HUES64 (cell line): ENCODE measurements around the gene ZFAND4.
A peak's percentile ranks its signal among the peaks of the same experiment; 100 is the strongest.
"Not testable (repeated sequence)": the region's sequence is repeated elsewhere in the genome, so short reads cannot be mapped to it uniquely, and the experiment has no call there.

Experiments
- H3K27ac ChIP-seq: 2 replicates; pipeline ENCODE4 v1.7.0; 2013; ENCODE audit warnings: low read depth, low read length, inconsistent platforms
- H3K27me3 ChIP-seq: 2 replicates; pipeline ENCODE4 v1.6.1; 2013; ENCODE audit warnings: mild to moderate bottlenecking, low read length; ENCODE audit not compliant: insufficient read depth
- H3K36me3 ChIP-seq: 2 replicates; pipeline ENCODE4 v1.6.1; 2013; ENCODE audit warnings: mild to moderate bottlenecking, low read length; ENCODE audit not compliant: insufficient read depth
- H3K4me1 ChIP-seq: 2 replicates; pipeline ENCODE4 v1.6.1; 2013; ENCODE audit warnings: mild to moderate bottlenecking, low read length, moderate library complexity; ENCODE audit not compliant: insufficient read depth
- H3K4me3 ChIP-seq: 2 replicates; pipeline ENCODE4 v1.5.1; 2013; ENCODE audit warnings: mild to moderate bottlenecking, low read length, moderate library complexity
- H3K9ac ChIP-seq: 2 replicates; pipeline ENCODE4 v1.6.1; 2013; ENCODE audit warnings: mild to moderate bottlenecking, low read depth, low read length
- H3K9me3 ChIP-seq: 2 replicates; pipeline ENCODE4 v1.6.1; 2013; ENCODE audit warnings: low read depth, low read length; ENCODE audit not compliant: insufficient read depth
- WGBS: fragments of 150-250, 120-280 bp; methylation state at CpG from one replicate; pipeline ENCODE4 v1.1.7; 2013; ENCODE audit warnings: missing lambda C conversion rate; 5-methylcytosine and 5-hydroxymethylcytosine counted together

The ZFAND4 gene

GRCh38 chr10:45660876-45661411 lies 11.6 kb downstream of the ZFAND4 start:
- no peaks in the 10 kb centered on the region for H3K27me3 ChIP-seq
- no peaks in the 10 kb centered on the region for H3K4me1 ChIP-seq
- H3K9ac ChIP-seq = no peak overlapping the region
- no peaks in the 10 kb centered on the region for H3K9me3 ChIP-seq
- no peak overlapping the region for H3K4me3 ChIP-seq
- peak overlapping the region; percentile 14 for H3K27ac ChIP-seq
- H3K36me3 ChIP-seq = 0 out of 2 replicates have a peak, but pooled peaks cover 3% of the 10 kb centered on the region
- WGBS = 82% methylated on average over 2 of the region's 2 CpGs

- no peak overlapping the region for H3K27ac ChIP-seq
- no peaks in the 10 kb centered on the region for H3K9me3 ChIP-seq
- H3K4me1 ChIP-seq = no peaks in the 10 kb centered on the region
- no peaks in the 10 kb centered on the region for H3K27me3 ChIP-seq
- WGBS = 95% methylated on average over 4 of the region's 6 CpGs
- 0 out of 2 replicates have a peak, but pooled peaks cover 3% of the 10 kb centered on the region for H3K36me3 ChIP-seq
- no peak overlapping the region for H3K4me3 ChIP-seq
- H3K9ac ChIP-seq = no peak overlapping the region
These were observed 15.3 kb downstream of the ZFAND4 start for GRCh38 chr10:45657033-45657926.

GRCh38 chr10:45655219-45655618 lies 17.4 kb downstream of the ZFAND4 start:
- no peak overlapping the region for H3K4me3 ChIP-seq
- H3K36me3 ChIP-seq = peaks cover 15% of the 10 kb centered on the region
- H3K9me3 ChIP-seq = no peaks in the 10 kb centered on the region
- no peak overlapping the region for H3K27ac ChIP-seq
- H3K4me1 ChIP-seq = no peaks in the 10 kb centered on the region
- no peak overlapping the region for H3K9ac ChIP-seq
- H3K27me3 ChIP-seq = no peaks in the 10 kb centered on the region

GRCh38 chr10:45654753-45655141 lies 17.8 kb downstream of the ZFAND4 start:
- H3K4me1 ChIP-seq, H3K9me3 ChIP-seq, H3K27ac ChIP-seq, H3K27me3 ChIP-seq, H3K9ac ChIP-seq, H3K4me3 ChIP-seq: not testable (repeated sequence)
- H3K36me3 ChIP-seq = peaks cover 15% of the 10 kb centered on the region
- WGBS = 97% methylated on average over 2 of the region's 2 CpGs

GRCh38 chr10:45653454-45653853 lies 19.1 kb downstream of the ZFAND4 start:
- Histone ChIP-seq H3K36me3 (peaks cover 18% of the 10 kb centered on the region), H3K9me3 (no peaks in the 10 kb centered on the region), H3K4me3 (no peak overlapping the region), H3K27ac (no peak overlapping the region), H3K4me1 (no peaks in the 10 kb centered on the region), H3K27me3 (no peaks in the 10 kb centered on the region), H3K9ac (no peak overlapping the region)
- WGBS = 74% methylated on average over 2 of the region's 2 CpGs

- H3K36me3 ChIP-seq = peaks cover 27% of the 10 kb centered on the region
- H3K4me1 ChIP-seq = no peaks in the 10 kb centered on the region
- H3K4me3 ChIP-seq = no peak overlapping the region
- H3K9me3 ChIP-seq = no peaks in the 10 kb centered on the region
- H3K27ac ChIP-seq = no peak overlapping the region
- H3K9ac ChIP-seq = no peak overlapping the region
- WGBS = 93% methylated on average over 1 of the region's 1 CpG
- no peaks in the 10 kb centered on the region for H3K27me3 ChIP-seq
These were observed 20.1 kb downstream of the ZFAND4 start for GRCh38 chr10:45652511-45652910.

GRCh38 chr10:45649296-45649695 lies 23.3 kb downstream of the ZFAND4 start:
- Histone ChIP-seq H3K4me1 (no peaks in the 10 kb centered on the region), H3K9me3 (no peaks in the 10 kb centered on the region), H3K9ac (no peak overlapping the region), H3K27me3 (no peaks in the 10 kb centered on the region), H3K36me3 (peaks cover 39% of the 10 kb centered on the region), H3K4me3 (no peak overlapping the region), H3K27ac (no peak overlapping the region)
- WGBS = 78% methylated on average over 2 of the region's 2 CpGs

- Histone ChIP-seq H3K27ac (no peak overlapping the region), H3K27me3 (no peaks in the 10 kb centered on the region), H3K9ac (no peak overlapping the region), H3K4me1 (no peaks in the 10 kb centered on the region), H3K9me3 (no peaks in the 10 kb centered on the region), H3K4me3 (no peak overlapping the region), H3K36me3 (peaks cover 39% of the 10 kb centered on the region)
- 85% methylated on average over 2 of the region's 2 CpGs for WGBS
These were observed 25.5 kb downstream of the ZFAND4 start for GRCh38 chr10:45647118-45647517.

- H3K36me3 ChIP-seq = peaks cover 36% of the 10 kb centered on the region
- H3K27me3 ChIP-seq = no peaks in the 10 kb centered on the region
- WGBS = 89% methylated on average over 4 of the region's 4 CpGs
- H3K9ac ChIP-seq = no peak overlapping the region
- H3K9me3 ChIP-seq = no peaks in the 10 kb centered on the region
- H3K4me1 ChIP-seq = no peaks in the 10 kb centered on the region
- H3K27ac ChIP-seq = no peak overlapping the region
- no peak overlapping the region for H3K4me3 ChIP-seq
These were observed 26.1 kb downstream of the ZFAND4 start for GRCh38 chr10:45646384-45647050.

GRCh38 chr10:45644527-45644926 lies 28.0 kb downstream of the ZFAND4 start:
- Histone ChIP-seq H3K27ac (no peak overlapping the region), H3K4me3 (no peak overlapping the region)
- no CpG with 5 or more reads among the region's 1 CpG for WGBS

GRCh38 chr10:45640941-45641340 lies 31.6 kb downstream of the ZFAND4 start:
- Histone ChIP-seq H3K27me3 (no peaks in the 10 kb centered on the region), H3K4me1 (no peaks in the 10 kb centered on the region), H3K4me3 (no peak overlapping the region), H3K36me3 (peaks cover 21% of the 10 kb centered on the region; the same call in 1 of the 2 replicates), H3K9me3 (no peaks in the 10 kb centered on the region), H3K27ac (no peak overlapping the region), H3K9ac (no peak overlapping the region)
- WGBS = 88% methylated on average over 2 of the region's 4 CpGs

More at GRCh38 chr10:45644527-45644926, 28.0 kb downstream of the ZFAND4 start:
- no peaks in the 10 kb centered on the region for H3K4me1 ChIP-seq
- H3K9ac ChIP-seq = no peak overlapping the region
- H3K36me3 ChIP-seq = peaks cover 38% of the 10 kb centered on the region
- H3K27me3 ChIP-seq = no peaks in the 10 kb centered on the region
- H3K9me3 ChIP-seq = no peaks in the 10 kb centered on the region
